ENCODE measurements around the gene MRGPRX2. TPM values are rescaled to one million over a fixed set of nuclear protein-coding genes. Genes with fewer than 3 reads are reported as not detected.

Gene MRGPRX2
- total RNA-seq, 1 experiment from 2014 or later, result not detected

GRCh38 chr11:19105011-19105410, 44.5 kb upstream of the MRGPRX2 start:
- no peak overlapping the region for H3K4me3 ChIP-seq (ENCODE audit: low read depth, low read length)
- ChIA-PET CTCF (no interaction called here), POLR2A (no interaction called here)
- Mint-ChIP-seq H3K36me3 (ENCODE audit: insufficient read depth, unreplicated experiment) (no peaks in the 10 kb centered on the region), H3K27ac (ENCODE audit: unreplicated experiment) (no peak overlapping the region), H3K9me3 (ENCODE audit: unreplicated experiment) (no peaks in the 10 kb centered on the region), H3K4me1 (ENCODE audit: low read depth, unreplicated experiment) (peaks cover 24% of the 10 kb centered on the region), H3K27me3 (ENCODE audit: insufficient read depth, unreplicated experiment) (no peaks in the 10 kb centered on the region), H3K4me3 (ENCODE audit: unreplicated experiment) (no peak overlapping the region)
- intact Hi-C loops (cut with micrococcal nuclease; ENCODE audit: unreplicated experiment), result no loop called here
- no TSS peak for BruUV-seq (replicated peaks)
- H3K9me3 ChIP-seq, result peaks cover 5% of the 10 kb centered on the region; the same call in 1 of the 2 replicates
- no peak for DNase-seq
- no peaks in the 10 kb centered on the region for H3K36me3 ChIP-seq (ENCODE audit: control insufficient read depth, insufficient read depth, low read length)
- no peak for TF ChIP-seq CTCF (IDR thresholded peaks at IDR 0.05; ENCODE audit: insufficient read depth in 1 of 2, low read depth in 1 of 2, low read length in 1 of 2, severe bottlenecking in 1 of 2, unreplicated experiment in 1 of 2)
- H3K27me3 ChIP-seq (replicated peaks; ENCODE audit: control insufficient read depth, insufficient read depth, low read length), result no peaks in the 10 kb centered on the region
- H3K4me1 ChIP-seq, result peaks cover 17% of the 10 kb centered on the region

GRCh38 chr11:19102521-19102900, 42.0 kb upstream of the MRGPRX2 start:
- H3K36me3 ChIP-seq (ENCODE audit: control insufficient read depth, insufficient read depth, low read length), result no peaks in the 10 kb centered on the region
- Mint-ChIP-seq H3K4me1 (ENCODE audit: low read depth, unreplicated experiment) (peaks cover 24% of the 10 kb centered on the region), H3K27me3 (ENCODE audit: insufficient read depth, unreplicated experiment) (peaks cover 2% of the 10 kb centered on the region), H3K36me3 (ENCODE audit: insufficient read depth, unreplicated experiment) (no peaks in the 10 kb centered on the region), H3K9me3 (ENCODE audit: unreplicated experiment) (no peaks in the 10 kb centered on the region), H3K27ac (ENCODE audit: unreplicated experiment) (no peak overlapping the region), H3K4me3 (ENCODE audit: unreplicated experiment) (peak overlapping the region; percentile 39)
- H3K9me3 ChIP-seq, result peaks cover 5% of the 10 kb centered on the region; the same call in 1 of the 2 replicates
- TF ChIP-seq CTCF (IDR thresholded peaks at IDR 0.05; ENCODE audit: insufficient read depth in 1 of 2, low read depth in 1 of 2, low read length in 1 of 2, severe bottlenecking in 1 of 2, unreplicated experiment in 1 of 2), result no peak
- peaks cover 17% of the 10 kb centered on the region for H3K4me1 ChIP-seq
- CTCF ChIA-PET, result interaction anchor here (2.6 kb wide), 1 partner anchor 25 kb away, joined by 9 read pairs; no protein-coding TSS in a partner anchor
- no peaks in the 10 kb centered on the region for H3K27me3 ChIP-seq (replicated peaks; ENCODE audit: control insufficient read depth, insufficient read depth, low read length)
- H3K4me3 ChIP-seq (ENCODE audit: low read depth, low read length), result no peak overlapping the region
- no TSS peak for BruUV-seq (replicated peaks)
- POLR2A ChIA-PET, result no interaction called here
- intact Hi-C loops (cut with micrococcal nuclease; ENCODE audit: unreplicated experiment), result loop anchor here (1.0 kb wide), 2 partner anchors 15 to 25 kb away; partner anchors contain the start of gene ZDHHC13
- DNase-seq, result peak in 1 of 2 experiments; percentile 42

GRCh38 chr11:19101796-19102520, 41.4 kb upstream of the MRGPRX2 start:
- Histone ChIP-seq H3K4me1 (peaks cover 17% of the 10 kb centered on the region), H3K27me3 (replicated peaks; ENCODE audit: control insufficient read depth, insufficient read depth, low read length) (no peaks in the 10 kb centered on the region), H3K4me3 (ENCODE audit: low read depth, low read length) (no peak overlapping the region; the same call in 1 of the 2 replicates), H3K9me3 (peaks cover 5% of the 10 kb centered on the region; the same call in 1 of the 2 replicates), H3K36me3 (ENCODE audit: control insufficient read depth, insufficient read depth, low read length) (no peaks in the 10 kb centered on the region)
- H3K36me3 Mint-ChIP-seq (ENCODE audit: insufficient read depth, unreplicated experiment), result no peaks in the 10 kb centered on the region
- TF ChIP-seq CTCF (IDR thresholded peaks at IDR 0.05; ENCODE audit: insufficient read depth in 1 of 2, low read depth in 1 of 2, low read length in 1 of 2, severe bottlenecking in 1 of 2, unreplicated experiment in 1 of 2), result no peak
- peak in 1 of 2 experiments; percentile 30 for DNase-seq
- BruUV-seq (replicated peaks), result no TSS peak
- ChIA-PET CTCF (interaction anchor here (2.6 kb wide), 1 partner anchor 25 kb away, joined by 9 read pairs; no protein-coding TSS in a partner anchor), POLR2A (no interaction called here)
- H3K27me3 Mint-ChIP-seq (ENCODE audit: insufficient read depth, unreplicated experiment), result peaks cover 2% of the 10 kb centered on the region
- no peaks in the 10 kb centered on the region for H3K9me3 Mint-ChIP-seq (ENCODE audit: unreplicated experiment)
- peaks cover 24% of the 10 kb centered on the region for H3K4me1 Mint-ChIP-seq (ENCODE audit: low read depth, unreplicated experiment)
- peak overlapping the region; percentile 39 for H3K4me3 Mint-ChIP-seq (ENCODE audit: unreplicated experiment)
- no peak overlapping the region for H3K27ac Mint-ChIP-seq (ENCODE audit: unreplicated experiment)
- intact Hi-C loops (cut with micrococcal nuclease; ENCODE audit: unreplicated experiment), result loop anchor here (1.0 kb wide), 2 partner anchors 15 to 25 kb away; partner anchors contain the start of gene ZDHHC13

Data from Caco-2 (cell line).